ENCODE data around the gene RHBDF2.

- TF ChIP-seq SIN3A (IDR thresholded peaks at IDR 0.05; ENCODE audit: borderline replicate concordance, insufficient read depth, low read length) (no peak), REST (IDR thresholded peaks at IDR 0.05; ENCODE audit: insufficient read depth in 1 of 2, low read depth in 2 of 2, low read length in 2 of 2) (no peak)
These were observed 22.1 kb upstream of the RHBDF2 start for GRCh38 chr17:76523084-76524037.
